GM21390 (cell line): ENCODE results near the gene TMEM132A.

Source experiments
- ATAC-seq: cut with Tn5 transposase; IDR thresholded peaks from one replicate; pipeline ENCODE4 v1.9.1; 2021; ENCODE audit not compliant: unreplicated experiment

TMEM132A gene

GRCh38 chr11:60984636-60985035 lies 60.4 kb downstream of the TMEM132A start:
- ATAC-seq: no peak

- ATAC-seq: no peak
These were observed 61.2 kb downstream of the TMEM132A start for GRCh38 chr11:60985501-60985900.

- no peak for ATAC-seq
These were observed 62.0 kb downstream of the TMEM132A start for GRCh38 chr11:60985991-60986915.
